Activated T-cell treated with anti-CD3 and anti-CD28 coated beads for 4 hours (primary cell): ENCODE measurements around the gene MAP3K12.
A peak's percentile ranks its signal among the peaks of the same experiment; 100 is the strongest.

Experiments
- DNase-seq: peaks from one replicate; pipeline ENCODE4 v3.0.0-alpha.2; 2020

The MAP3K12 gene

DNA sequence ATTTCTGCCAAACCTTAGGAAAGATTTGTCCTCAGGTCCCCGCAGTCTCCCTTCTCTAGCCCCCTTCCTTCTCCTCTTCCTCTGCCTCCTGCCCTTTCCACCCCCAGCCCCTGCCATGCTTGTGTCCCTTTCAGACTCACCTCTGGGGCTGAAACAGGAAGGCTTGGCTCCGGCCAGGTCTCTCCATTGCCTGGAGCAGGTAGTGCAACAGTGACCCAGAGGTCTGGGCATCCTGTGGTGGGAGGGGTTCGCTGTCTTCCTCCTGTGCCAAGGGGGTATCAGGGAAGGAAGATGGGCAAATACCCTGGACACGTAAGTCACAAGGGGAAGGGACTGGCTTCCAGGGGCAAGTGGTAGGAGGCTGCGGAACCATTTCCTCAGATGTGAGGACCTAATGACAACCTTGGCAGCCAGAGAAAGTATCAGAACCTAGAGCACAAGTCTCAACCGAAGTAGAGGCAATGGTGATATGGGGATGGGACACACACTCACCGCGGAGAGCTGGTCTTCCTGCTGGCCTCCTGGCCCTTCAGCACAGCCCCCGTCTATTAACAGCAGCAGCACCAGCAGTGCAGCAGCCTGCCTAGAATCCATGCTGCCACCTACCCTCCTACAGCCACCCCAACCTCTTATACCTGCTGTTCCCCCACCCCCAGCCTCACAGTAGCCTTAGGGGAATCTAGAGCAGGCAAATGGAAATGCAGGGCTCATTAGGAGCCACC, 7.8 kb upstream of the MAP3K12 start, which contains the start of gene NPFF:
Gene NPFF, minus strand, starts transcription at position 604 of the 722 bp plus-strand sequence. Its CDS starts 10 bp downstream, at position 594.
- no peak for DNase-seq

- no peak for DNase-seq
These were observed 7.2 kb upstream of the MAP3K12 start for GRCh38 chr12:53506450-53506785.

DNA sequence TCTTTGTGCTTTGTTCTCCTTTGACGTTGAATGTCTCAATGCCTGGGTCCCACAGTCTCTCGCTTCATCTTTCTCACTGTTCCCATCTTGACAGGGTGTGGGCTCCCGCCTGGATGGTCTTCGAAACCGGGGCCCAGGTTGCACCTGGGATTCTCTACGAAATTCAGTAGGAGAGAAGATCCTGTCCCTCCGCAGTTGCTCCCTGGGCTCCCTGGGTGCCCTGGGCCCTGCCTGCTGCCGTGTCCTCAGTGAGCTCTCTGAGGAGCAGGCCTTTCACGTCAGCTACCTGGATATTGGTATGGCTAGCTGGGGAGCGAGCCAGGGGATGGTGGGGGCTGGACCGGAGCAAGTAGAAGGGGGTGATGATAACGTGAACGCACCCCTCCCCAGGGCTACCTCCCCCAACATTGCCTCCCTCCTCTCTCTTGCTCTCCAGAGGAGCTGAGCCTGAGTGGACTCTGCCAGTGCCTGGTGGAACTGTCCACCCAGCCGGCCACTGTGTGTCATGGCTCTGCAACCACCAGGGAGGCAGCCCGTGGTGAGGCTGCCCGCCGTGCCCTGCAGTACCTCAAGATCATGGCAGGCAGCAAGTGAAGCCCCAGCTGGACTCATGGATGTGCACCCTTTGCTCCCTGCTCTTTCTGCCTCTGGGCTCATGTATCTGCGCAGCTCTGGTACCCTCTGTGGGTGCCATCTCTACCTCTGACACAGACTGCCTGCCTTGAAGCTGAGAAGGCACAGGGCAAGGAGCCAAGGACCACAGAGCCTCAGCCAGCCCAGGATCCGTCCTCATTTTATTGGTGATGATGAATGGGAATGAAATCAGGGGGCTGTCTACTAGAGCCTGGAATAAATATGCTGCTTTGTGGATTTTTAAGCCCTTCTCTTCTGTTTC, 6.5 kb upstream of the MAP3K12 start:
- no peak for DNase-seq

- DNase-seq = no peak
These were observed 5.8 kb upstream of the MAP3K12 start for GRCh38 chr12:53505086-53505485.

DNA sequence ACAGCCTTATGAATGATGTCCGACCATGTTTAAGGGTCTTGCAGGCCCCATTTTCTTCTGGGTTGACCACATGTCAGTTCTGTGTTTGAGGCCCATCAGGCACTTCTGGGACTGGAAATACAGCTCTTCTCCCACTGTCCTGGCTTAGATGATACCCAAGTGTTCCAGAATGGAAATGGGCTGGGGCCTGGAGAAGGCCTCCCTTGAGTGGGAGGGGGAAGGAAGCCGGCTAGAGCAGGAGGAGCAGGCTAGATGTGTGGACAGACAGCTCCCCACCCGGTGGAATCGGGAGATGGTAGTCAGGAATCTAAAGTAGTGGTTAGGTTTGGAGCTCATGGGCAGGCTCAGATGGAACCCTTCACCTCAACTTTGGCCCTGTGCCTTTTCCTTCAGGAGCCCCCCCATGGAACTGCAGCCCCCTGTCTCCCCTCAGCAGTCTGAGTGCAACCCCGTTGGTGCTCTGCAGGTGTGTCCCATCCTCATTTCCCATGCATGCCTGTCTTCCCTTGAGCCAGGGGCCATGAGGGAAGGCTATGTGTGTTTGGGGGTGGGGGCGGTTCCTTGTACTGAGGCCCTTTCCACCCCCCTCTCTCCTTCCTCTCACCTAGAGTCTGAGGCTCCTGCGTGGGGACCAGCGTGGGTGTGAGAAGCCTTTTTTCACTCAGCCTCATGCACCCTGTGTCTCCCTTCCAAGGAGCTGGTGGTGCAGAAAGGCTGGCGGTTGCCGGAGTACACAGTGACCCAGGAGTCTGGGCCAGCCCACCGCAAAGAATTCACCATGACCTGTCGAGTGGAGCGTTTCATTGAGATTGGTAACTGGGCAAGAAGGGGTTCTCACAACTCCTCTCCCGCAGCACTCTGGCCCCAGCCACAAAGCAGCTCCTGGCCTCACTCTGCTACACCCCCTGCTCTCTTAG, 5.0 kb upstream of the MAP3K12 start:
- DNase-seq = no peak

DNA sequence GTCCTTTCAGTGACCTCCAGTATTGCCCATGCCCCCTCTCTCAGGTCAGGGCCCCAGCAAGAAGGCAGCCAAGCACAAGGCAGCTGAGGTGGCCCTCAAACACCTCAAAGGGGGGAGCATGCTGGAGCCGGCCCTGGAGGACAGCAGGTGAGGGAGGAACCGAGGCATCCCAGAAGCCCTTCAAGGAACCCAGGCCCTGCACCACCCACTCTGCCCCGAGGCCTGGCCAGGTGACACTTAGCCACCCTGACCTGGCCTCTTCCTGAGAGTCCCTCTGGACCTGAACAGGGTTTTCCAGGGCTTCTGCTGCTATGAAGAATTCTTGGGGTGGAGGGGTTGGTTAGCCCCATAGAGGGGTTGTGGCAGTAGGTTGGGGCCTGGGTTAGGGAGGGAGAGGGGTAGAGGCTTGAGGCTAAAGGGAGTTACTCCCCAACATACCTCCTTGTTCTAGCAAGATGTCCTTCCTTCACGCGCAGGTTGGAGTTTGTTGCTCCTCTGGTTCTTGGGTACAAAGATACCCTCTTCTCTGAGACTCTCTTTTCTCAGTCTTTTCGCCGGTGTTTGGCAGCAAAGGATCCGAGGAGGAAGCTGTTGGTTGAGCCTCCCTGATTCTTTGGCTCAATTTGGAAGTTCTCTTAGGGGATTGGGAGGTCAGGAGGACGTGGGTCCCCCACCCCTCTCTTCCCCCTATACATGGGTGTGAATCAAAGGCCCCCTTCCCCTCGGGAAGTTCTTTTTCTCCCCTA, 3.9 kb upstream of the MAP3K12 start:
- no peak for DNase-seq

DNA sequence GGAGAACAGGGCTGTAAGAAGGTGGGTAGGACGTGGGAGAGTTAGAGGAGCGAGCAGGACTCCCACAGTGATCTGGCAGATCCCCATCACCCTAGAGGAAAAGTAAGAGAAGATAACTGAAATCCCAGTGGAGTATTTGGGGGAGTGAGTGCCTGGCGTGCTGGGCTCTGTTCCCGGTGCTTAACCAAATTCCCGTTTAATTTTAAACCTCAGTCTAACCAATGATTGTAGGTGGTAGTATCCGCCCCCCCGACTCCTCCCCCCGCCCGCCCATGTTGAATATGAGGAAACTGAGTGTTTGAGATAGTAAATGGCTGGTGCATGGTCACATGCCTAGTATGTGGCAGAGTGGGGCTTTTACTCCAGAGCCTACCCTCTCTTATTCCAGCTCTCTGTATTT, 3.1 kb upstream of the MAP3K12 start:
- DNase-seq = no peak

DNA sequence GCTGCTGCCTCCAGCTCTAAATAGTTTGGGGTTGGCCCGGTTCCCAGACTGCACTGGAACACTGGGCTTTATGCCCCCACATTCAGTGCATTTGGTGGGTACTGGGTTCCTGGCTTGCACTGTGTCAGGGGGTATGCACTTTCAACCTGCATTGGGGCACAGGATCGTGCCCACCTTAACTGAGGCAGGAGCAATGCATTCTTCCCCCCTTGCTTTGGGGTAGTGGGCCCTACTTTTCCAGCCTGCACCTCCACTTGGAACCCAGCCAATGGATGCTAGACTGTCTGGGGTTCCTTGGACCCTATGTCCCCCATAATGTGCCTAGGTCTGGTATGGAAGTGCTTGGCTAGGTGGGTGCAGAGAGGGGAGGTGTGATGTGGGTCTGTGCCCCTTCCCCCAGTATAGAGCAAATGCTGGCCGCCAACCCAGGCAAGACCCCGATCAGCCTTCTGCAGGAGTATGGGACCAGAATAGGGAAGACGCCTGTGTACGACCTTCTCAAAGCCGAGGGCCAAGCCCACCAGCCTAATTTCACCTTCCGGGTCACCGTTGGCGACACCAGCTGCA, 2.4 kb upstream of the MAP3K12 start:
- no peak for DNase-seq

DNA sequence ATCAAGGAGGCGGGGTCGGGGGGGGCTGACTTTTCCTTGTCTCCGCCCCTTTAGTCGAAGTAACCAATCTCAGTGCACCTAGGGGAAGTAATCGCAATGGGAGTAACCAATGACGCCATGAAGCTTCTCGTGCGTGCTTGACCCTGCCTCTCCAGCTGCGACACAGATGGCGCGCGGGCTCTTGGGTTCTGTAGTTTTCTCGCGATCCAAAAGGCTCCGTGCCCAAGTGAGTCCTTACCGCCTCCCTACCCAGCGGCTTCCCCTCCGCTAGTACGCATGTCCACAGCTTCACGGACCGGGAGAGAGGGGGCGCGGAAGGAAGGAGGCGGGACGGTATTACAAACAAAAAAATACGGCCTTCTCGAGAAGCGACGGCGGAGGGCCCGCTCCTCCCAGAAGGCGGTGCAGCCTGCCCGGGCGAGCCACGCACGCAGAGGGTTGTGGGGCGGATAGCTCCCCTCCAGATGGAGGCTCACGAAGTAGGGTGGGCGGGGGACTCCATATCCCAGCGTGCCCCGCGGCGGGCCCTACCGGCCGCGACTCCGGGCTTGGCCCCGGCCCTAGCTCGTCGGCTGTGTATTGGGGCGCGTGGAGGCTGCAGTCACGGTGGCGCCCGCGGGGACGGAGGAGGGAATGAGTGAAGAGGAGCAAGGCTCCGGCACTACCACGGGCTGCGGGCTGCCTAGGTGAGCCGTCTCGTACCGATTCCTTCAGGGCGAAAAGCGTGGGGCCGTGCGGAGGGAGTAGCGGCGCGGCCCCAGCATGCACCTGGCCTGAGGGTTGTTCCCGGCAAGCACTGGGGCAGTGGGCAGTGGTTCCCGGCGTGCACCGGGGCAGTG, 1.7 kb upstream of the MAP3K12 start, which contains the start of gene TARBP2:
Gene TARBP2, plus strand, starts transcription at position 508 of the 839 bp plus-strand sequence. Its CDS starts 126 bp downstream, at position 634.
- DNase-seq = peak; percentile 98

DNA sequence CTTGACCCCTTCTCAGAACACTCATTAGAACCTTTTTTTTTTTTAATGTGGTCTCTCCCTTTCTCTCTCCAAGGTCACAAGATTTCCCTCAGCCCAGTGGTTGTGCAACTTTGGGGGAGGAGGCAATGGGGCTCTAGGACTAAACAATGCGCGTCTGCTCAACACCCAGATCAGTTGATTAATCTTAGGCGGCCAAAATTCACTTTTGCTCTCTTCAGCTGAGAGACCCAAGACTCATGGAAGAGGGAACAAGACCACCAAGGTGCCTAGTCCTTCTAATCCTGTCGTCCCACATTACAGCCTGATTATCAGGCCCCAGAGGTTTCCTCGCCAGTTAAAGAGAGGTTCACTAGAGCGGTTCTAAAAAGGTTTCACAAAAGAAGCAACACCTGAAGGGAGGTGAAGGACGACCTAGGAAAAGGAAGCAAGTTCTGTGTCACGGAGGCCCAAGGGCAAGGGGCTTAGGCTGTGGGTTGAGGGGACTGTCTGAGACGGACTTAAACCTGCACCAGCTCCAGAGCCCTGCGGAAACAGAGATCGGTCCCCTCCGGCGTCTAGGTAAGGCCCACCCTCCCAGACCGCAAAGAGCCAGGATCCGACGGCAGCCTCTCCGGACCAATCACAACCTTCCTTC, 1.0 kb upstream of the MAP3K12 start:
- no peak for DNase-seq

- no peak for DNase-seq
These were observed 1.0 kb downstream of the MAP3K12 start for GRCh38 chr12:53498235-53498630.

DNA sequence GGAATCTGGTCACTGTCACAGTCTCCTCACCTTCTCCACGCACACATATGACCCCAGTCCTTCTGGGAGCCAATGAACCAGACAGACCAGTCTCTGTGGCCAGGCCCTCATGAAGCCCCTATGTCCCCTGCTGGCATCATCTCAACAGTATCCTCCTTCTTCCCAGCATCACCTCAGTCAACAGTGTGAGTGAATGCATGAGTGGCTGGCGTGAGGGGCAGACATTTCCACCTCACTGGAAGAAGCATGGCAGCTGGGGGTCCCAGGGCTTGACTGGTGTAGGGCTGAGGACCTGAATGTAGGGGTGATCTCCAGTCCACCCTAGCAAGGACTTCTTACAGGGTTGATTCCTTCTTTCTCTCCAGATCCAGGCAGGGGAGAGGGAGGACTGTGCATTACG, 1.8 kb downstream of the MAP3K12 start:
- no peak for DNase-seq

DNA sequence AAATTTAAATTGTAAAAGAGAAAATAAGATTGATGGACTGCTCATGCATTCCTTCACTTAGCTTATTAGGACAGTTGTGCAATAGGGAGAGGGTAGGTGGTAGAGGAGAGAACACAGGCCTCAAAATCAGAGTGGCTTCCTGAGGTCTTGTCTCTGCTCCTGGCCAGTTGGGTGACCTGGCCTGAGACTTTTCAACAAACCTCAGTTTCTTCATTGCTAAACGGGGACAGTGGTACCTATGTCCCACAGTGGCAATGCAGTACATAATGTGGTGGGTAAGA, 2.6 kb downstream of the MAP3K12 start:
- DNase-seq = no peak

- no peak for DNase-seq
These were observed 3.1 kb downstream of the MAP3K12 start for GRCh38 chr12:53495903-53496751.

- DNase-seq = no peak
These were observed 5.5 kb downstream of the MAP3K12 start for GRCh38 chr12:53493610-53494391.

DNA sequence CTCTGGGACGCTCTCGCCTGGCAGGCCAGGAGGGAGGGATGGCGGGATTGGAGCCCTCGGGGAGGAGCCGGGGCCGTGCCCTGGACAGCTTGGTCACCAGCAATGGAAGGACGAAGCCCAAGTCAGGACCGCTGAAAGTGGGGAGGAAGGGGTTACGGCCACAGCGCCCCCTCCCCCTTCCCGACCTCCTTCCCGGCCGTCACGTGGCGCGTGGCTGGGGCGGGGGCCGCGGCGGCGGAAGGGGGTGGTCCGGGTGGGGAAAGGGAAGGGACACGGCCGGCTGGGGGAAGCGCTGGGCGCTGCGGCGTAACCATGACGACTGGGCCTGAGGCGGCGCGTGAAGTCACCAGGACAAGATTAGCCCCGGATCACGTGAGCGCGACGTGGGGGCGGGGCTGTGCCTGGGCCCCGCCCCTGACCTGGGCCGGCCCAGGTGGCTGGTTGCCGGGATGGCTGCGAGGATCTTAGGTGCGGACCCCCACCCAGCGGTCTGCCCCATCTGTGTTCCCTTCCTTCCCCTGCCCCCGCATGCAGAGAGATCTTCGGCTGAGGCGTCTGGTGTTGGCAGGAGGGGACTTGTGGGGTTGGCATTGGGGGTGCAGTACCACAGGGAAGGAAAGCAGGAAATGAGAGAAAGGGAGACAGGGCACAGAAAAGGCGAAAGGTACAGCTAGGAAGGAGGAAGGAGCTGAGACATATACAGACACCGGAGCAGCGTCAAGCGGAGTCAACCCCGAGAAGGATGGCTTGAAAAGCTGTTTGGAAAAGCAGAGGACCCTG, 6.2 kb downstream of the MAP3K12 start:
- DNase-seq = peak; percentile 79

DNA sequence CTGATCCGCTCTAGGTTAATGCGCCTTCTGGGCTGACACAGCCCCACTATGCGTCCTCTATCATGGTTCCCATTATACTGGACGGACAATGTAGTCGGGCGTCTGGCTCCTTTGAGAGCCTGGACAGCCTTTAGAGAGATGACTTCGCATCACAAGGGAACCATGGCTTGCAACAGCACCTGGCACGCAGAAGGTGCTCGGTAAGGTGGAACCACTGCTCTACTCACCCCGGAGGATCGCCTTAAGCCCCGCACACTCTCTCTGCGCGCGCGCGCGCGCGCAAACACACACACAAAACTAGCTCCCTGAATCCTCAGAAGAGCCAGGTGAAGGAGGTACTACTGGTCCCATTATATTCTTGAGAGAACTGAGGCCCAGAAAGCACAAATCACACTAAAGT, 7.1 kb downstream of the MAP3K12 start:
- no peak for DNase-seq

GRCh38 chr12:53489242-53489864, 9.9 kb downstream of the MAP3K12 start:
- no peak for DNase-seq
